DOHH2 (cell line): ENCODE results near the gene CDC5L.

Experiments used
- CTCF ChIP-seq: fragments of 200-600 bp; sonication (generic); IDR thresholded peaks from one replicate; pipeline ENCODE4 v1.5.1; 2014; ENCODE audit warnings: antibody characterized with exemption, mild to moderate bottlenecking, low read depth, low read length; ENCODE audit not compliant: poor library complexity, severe bottlenecking
- EZH2phosphoT487 ChIP-seq: fragments of 200-600 bp; sonication (generic); IDR thresholded peaks from 2 replicates; pipeline ENCODE4 v1.6.1; 2017; ENCODE audit warnings: borderline replicate concordance, mild to moderate bottlenecking, antibody characterized with exemption, low read length, moderate library complexity, mixed read lengths

DNA sequence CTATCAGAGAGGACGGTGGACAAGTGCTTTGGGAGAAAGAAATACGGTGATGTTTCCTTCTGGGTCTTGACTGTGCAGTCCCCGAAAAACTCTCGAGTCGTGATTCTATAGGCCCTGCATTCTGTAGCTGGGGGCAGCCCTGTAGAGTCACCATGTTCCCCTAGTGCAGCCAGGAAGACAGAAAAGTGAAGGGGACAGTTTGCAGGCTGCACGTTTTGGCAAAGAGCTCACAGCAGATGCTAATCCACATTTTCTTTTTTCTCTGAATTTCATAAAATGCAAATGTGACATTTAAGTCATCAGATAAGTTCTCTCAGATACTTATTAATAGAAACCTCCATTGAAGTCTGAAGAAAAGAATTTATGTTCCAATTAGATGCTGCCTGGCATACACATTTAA, 25.6 kb upstream of the CDC5L start:
- no peak for TF ChIP-seq CTCF
- no peak for TF ChIP-seq EZH2phosphoT487
